Astrocyte of the cerebellum (primary cell): ENCODE results near the gene RAD51D.

Experiments used
- DNase-seq: peaks from one replicate; pipeline ENCODE4 v3.0.0-alpha.2; 2011; ENCODE audit warnings: low read depth
- H3K4me3 ChIP-seq: 2 replicates; pipeline ENCODE4 v1.5.1; 2011; ENCODE audit warnings: mild to moderate bottlenecking, low read depth, low read length, moderate library complexity
- CTCF ChIP-seq: IDR thresholded peaks from 2 replicates; pipeline ENCODE4 v1.5.1; 2012; ENCODE audit warnings: low read length, low read depth, moderate library complexity, mild to moderate bottlenecking; ENCODE audit errors: missing control alignments
- in situ Hi-C: cut with HindIII; loops from 2 replicates; pipeline ENCODE4 v1.10.0; 2017; ENCODE audit warnings: low sequenced_read_pairs

RAD51D gene

GRCh38 chr17:35132099-35132498 is 12.4 kb upstream of the RAD51D start:
- no peak for TF ChIP-seq CTCF
- in situ Hi-C loops = loop anchor here (25.0 kb wide), 3 partner anchors 405 to 695 kb away; partner anchors contain the start of gene SLFN12L
- H3K4me3 ChIP-seq = no peak overlapping the region
- DNase-seq = no peak

DNA sequence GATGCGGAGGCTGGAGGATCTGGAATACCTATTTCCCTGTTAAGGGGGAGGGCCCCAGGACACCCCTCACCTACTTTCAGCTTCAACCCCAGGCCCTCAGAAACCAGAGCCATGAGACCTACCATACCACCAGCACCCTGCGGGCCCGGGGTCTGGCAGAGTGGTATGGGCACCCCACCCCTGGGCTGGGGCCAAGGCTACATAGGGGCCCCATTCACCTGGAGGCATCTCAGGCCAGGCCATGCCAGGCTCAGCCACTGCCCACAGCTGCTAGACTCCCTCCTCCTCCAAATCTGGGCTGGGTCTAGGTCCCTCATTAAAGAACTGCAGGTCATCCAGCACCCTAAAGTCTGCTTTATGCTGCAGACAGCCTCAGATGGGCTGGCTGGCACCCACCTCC is 10.7 kb upstream of the RAD51D start:
- no peak overlapping the region for H3K4me3 ChIP-seq
- in situ Hi-C loops = loop anchor here (25.0 kb wide), 3 partner anchors 407 to 693 kb away; partner anchors contain the start of gene SLFN12L
- no peak for DNase-seq
- TF ChIP-seq CTCF = no peak

DNA sequence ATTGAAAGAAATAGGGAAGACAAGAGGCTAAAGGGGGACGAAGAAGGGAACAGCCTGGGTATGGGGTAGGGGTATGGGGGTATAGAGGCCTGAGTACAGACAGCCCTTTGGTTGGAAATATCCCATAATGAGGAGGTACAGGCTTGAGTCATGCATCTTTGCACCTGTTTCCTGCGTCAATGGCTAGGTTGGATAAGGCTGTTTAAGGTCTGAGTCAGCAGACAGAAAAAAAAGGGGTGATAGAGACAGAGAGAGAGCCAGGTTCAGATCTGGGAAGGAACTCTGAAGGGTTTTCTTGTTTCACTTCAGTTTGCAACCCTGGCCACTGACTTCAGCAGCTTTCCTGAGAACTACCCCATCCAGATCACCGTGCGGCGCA is 10.3 kb upstream of the RAD51D start:
- no peak for DNase-seq
- no peak overlapping the region for H3K4me3 ChIP-seq
- no peak for TF ChIP-seq CTCF
- in situ Hi-C loops = loop anchor here (5.0 to 25.0 kb wide), 4 partner anchors 407 to 693 kb away; partner anchors contain the start of gene SLFN12L

- in situ Hi-C loops = loop anchor here (5.0 to 25.0 kb wide), 4 partner anchors 408 to 692 kb away; partner anchors contain the start of gene SLFN12L
- DNase-seq = no peak
- TF ChIP-seq CTCF = no peak
- no peak overlapping the region for H3K4me3 ChIP-seq
These were observed 9.7 kb upstream of the RAD51D start for GRCh38 chr17:35129154-35129972.

DNA sequence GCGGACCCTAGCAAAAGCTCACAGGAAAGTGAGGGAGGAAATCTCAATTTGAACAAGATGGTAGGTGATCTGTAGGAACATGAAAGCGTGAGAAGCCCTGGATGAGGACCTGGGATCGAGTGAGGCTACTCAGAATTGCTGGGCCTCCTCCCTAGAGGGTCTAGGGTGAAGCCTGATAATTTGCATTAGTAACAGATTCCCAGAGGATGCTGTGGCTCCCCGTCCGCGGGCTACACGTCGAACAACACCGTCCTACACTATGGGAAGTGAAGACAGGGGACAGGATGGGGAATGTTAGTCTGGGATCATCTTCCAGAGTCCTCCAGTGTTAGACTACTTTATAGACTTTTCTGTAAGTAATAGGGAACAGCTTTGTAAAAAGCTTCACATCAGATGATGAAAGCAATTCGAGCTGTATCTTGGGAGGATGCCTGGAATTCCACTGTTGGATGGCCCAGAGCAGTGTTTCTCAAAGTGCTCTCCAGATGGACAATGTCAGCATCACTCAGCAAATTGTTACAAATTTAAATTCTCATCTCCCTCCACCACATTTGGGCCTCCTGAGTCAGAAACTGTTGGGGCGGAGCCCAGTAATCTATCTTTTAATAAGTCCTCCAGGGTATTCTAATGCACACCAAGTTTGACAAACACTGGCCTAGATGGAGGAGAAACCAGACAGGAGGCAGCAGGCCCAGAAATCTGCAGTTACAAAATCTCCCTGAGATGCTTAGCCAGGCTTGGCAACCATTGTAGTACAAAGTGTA is 8.3 kb upstream of the RAD51D start:
- no peak for TF ChIP-seq CTCF
- in situ Hi-C loops = loop anchor here (5.0 to 25.0 kb wide), 4 partner anchors 409 to 691 kb away; partner anchors contain the start of gene SLFN12L
- DNase-seq = no peak
- H3K4me3 ChIP-seq = no peak overlapping the region

- in situ Hi-C loops = no loop called here
- DNase-seq = no peak
- TF ChIP-seq CTCF = no peak
- H3K4me3 ChIP-seq = no peak within 1 kb of the TSS
These were observed 1.7 kb upstream of the RAD51D start, which contains the start of gene FNDC8 for GRCh38 chr17:35121315-35121714. FNDC8 (plus strand) TSS chr17:35121615; CDS start chr17:35121694, 79 bp downstream.
